CD4-positive, alpha-beta T cell (primary cell): ENCODE measurements around the gene BRF1. TPM values are rescaled to one million over a fixed set of nuclear protein-coding genes. Genes with fewer than 3 reads are reported as not detected.

Source experiments
- ATAC-seq: fragments of 200-7000 bp; cut with Tn5 transposase; one replicate; pipeline ENCODE4 v1.10.0; 2022; ENCODE audit warnings: mild to moderate bottlenecking; ENCODE audit not compliant: poor library complexity
- CTCF ChIA-PET: fragments of 350-600 bp; sonication (Branson Sonifier 250); formaldehyde crosslinking; loops from one replicate; lab custom pipeline; 2021; ENCODE audit warnings: antibody characterized with exemption, inconsistent platforms; lab: Charles Lee
- POLR2A ChIA-PET: fragments of 350-600 bp; sonication (Branson Sonifier 250); formaldehyde crosslinking; loops from one replicate; lab custom pipeline; 2021; ENCODE audit warnings: antibody characterized with exemption, inconsistent platforms; lab: Charles Lee
- DNase-seq, 14 experiments: peaks; one replicate each; pipeline ENCODE4 v3.0.0-alpha.2; 2013 to 2020; ENCODE audit warnings: mixed read lengths in 2 of 14
- H3K27ac ChIP-seq, 2 donors: one replicate each; pipeline versions ENCODE4 v1.5.1 to v1.7.0; 2013; ENCODE audit warnings: low read length in 2 of 2, low read depth in 1 of 2, mild to moderate bottlenecking in 1 of 2
- H3K27me3 ChIP-seq, 2 experiments: 1 replicate in 1 of 2; 2 replicates in 1 of 2; pipeline versions ENCODE4 v1.6.1 to v1.7.0; 2013; ENCODE audit warnings: low read length in 2 of 2, control low read depth in 1 of 2, mild to moderate bottlenecking in 1 of 2, moderate library complexity in 1 of 2; ENCODE audit not compliant: insufficient read depth in 2 of 2, control insufficient read depth in 1 of 2
- H3K36me3 ChIP-seq: one replicate; pipeline ENCODE4 v1.6.1; 2013; ENCODE audit warnings: low read length, control low read depth; ENCODE audit not compliant: insufficient read depth
- H3K4me1 ChIP-seq: one replicate; pipeline ENCODE4 v1.6.1; 2013; ENCODE audit warnings: low read length, control low read depth; ENCODE audit not compliant: insufficient read depth
- H3K4me3 ChIP-seq: one replicate; pipeline ENCODE4 v1.5.1; 2013; ENCODE audit warnings: mild to moderate bottlenecking, low read length, moderate library complexity
- H3K9me3 ChIP-seq, 2 experiments: 1 replicate in 1 of 2; 2 replicates in 1 of 2; pipeline versions ENCODE4 v1.6.1 to v1.7.0; 2013; ENCODE audit warnings: low read length in 2 of 2, mild to moderate bottlenecking in 2 of 2, control low read depth in 1 of 2, moderate library complexity in 1 of 2; ENCODE audit not compliant: control insufficient read depth in 1 of 2, insufficient read depth in 1 of 2
- H3K27ac Mint-ChIP-seq: one replicate; pipeline ENCODE4 v1.8.0; 2020; ENCODE audit warnings: mixed read lengths
- H3K27me3 Mint-ChIP-seq: one replicate; pipeline ENCODE4 v1.8.0; 2021; ENCODE audit warnings: mixed read lengths
- H3K36me3 Mint-ChIP-seq: one replicate; pipeline ENCODE4 v1.8.0; 2021; ENCODE audit warnings: low read depth, mixed read lengths
- H3K4me1 Mint-ChIP-seq: one replicate; pipeline ENCODE4 v1.8.0; 2021; ENCODE audit warnings: low read depth, mixed read lengths
- H3K4me3 Mint-ChIP-seq: one replicate; pipeline ENCODE4 v1.8.0; 2020; ENCODE audit warnings: mild to moderate bottlenecking, mixed read lengths
- H3K9me3 Mint-ChIP-seq: one replicate; pipeline ENCODE4 v1.8.0; 2020; ENCODE audit warnings: mixed read lengths
- CTCF ChIP-seq: fragments of 200-600 bp; IDR thresholded peaks from one replicate; pipeline ENCODE4 v1.8.0; 2022; ENCODE audit warnings: antibody characterized with exemption, mild to moderate bottlenecking
- intact Hi-C, 2 experiments: fragments of 100-400 bp; cut with DNase I in 1 of 2; cut with micrococcal nuclease in 1 of 2; formaldehyde crosslinking; loops; one replicate each; pipeline versions ENCODE4 v1.15.1 to v1.9.0; 2023 to 2025; cut with DNase I, micrococcal nuclease
- total RNA-seq, 174 experiments: library from RNA in 2 of 174; stranded (reverse) in 2 of 174; gene quantifications; one replicate each; pipeline ENCODE4 v1.2.3 and lab custom pipeline; 2021 to 2026

Gene BRF1
- total RNA-seq, 2 experiments from 2014 or later = 77.4 to 77.7 TPM

- ChIA-PET POLR2A (interaction anchor here (0.7 to 2.2 kb wide), 4 partner anchors 67 to 134 kb away, joined by 3 to 6 read pairs (median 4); partner anchors contain the start of genes BRF1, BTBD6 and PACS2), CTCF (interaction anchor here (0.9 to 1.0 kb wide), 2 partner anchors 11 to 13 kb away, joined by 3 to 4 read pairs; no protein-coding TSS in a partner anchor)
- Mint-ChIP-seq H3K4me1 (peaks cover 7% of the 10 kb centered on the region), H3K27me3 (no peaks in the 10 kb centered on the region), H3K4me3 (peak within 1 kb of the TSS; percentile 78), H3K27ac (no peak within 1 kb of the TSS), H3K36me3 (no peaks in the 10 kb centered on the region), H3K9me3 (no peaks in the 10 kb centered on the region)
- intact Hi-C loops = loop anchor here in 1 of 2 experiments (1.0 to 5.0 kb wide), 3 partner anchors 89 to 199 kb away; partner anchors contain the start of gene BRF1
- ATAC-seq (peak; percentile 93), DNase-seq (peak; percentile 73 to 96 (median 88))
- TF ChIP-seq CTCF = no peak
- no peaks in the 10 kb centered on the region for H3K27me3 ChIP-seq
- H3K4me3 ChIP-seq = peak within 1 kb of the TSS; percentile 55
- no peak within 1 kb of the TSS for H3K27ac ChIP-seq
- no peaks in the 10 kb centered on the region for H3K36me3 ChIP-seq
- peaks cover 45% of the 10 kb centered on the region for H3K4me1 ChIP-seq
- H3K9me3 ChIP-seq = no peaks in the 10 kb centered on the region
These were observed 119.9 kb downstream of the BRF1 start, which contains the start of gene NUDT14 for GRCh38 chr14:105180592-105181548. Gene NUDT14 (minus strand): TSS chr14:105181312. CDS start chr14:105181209, 103 bp downstream.

GRCh38 chr14:105179191-105179590, 121.6 kb downstream of the BRF1 start:
- H3K4me3 Mint-ChIP-seq = no peak overlapping the region
- CTCF ChIA-PET = no interaction called here
- peaks cover 62% of the 10 kb centered on the region for H3K4me1 ChIP-seq

GRCh38 chr14:105178868-105179140, 122.0 kb downstream of the BRF1 start:
- CTCF ChIA-PET = no interaction called here
- intact Hi-C loops = no loop called here

More at GRCh38 chr14:105179191-105179590, 121.6 kb downstream of the BRF1 start:
- Mint-ChIP-seq H3K9me3 (no peaks in the 10 kb centered on the region), H3K27me3 (no peaks in the 10 kb centered on the region), H3K36me3 (no peaks in the 10 kb centered on the region), H3K27ac (no peak overlapping the region), H3K4me1 (peaks cover 17% of the 10 kb centered on the region)
- Histone ChIP-seq H3K36me3 (no peaks in the 10 kb centered on the region), H3K27ac (no peak overlapping the region), H3K4me3 (no peak overlapping the region), H3K27me3 (no peaks in the 10 kb centered on the region), H3K9me3 (no peaks in the 10 kb centered on the region)
- TF ChIP-seq CTCF = no peak
- DNase-seq = no peak
- POLR2A ChIA-PET = no interaction called here
- intact Hi-C loops = no loop called here
- no peak for ATAC-seq

More at GRCh38 chr14:105178868-105179140, 122.0 kb downstream of the BRF1 start:
- Mint-ChIP-seq H3K27me3 (no peaks in the 10 kb centered on the region), H3K4me1 (peaks cover 18% of the 10 kb centered on the region), H3K27ac (no peak overlapping the region), H3K4me3 (peak overlapping the region; percentile 51), H3K36me3 (no peaks in the 10 kb centered on the region), H3K9me3 (no peaks in the 10 kb centered on the region)
- no peak for ATAC-seq
- no peaks in the 10 kb centered on the region for H3K9me3 ChIP-seq
- no peak overlapping the region for H3K4me3 ChIP-seq
- no peaks in the 10 kb centered on the region for H3K27me3 ChIP-seq
- peaks cover 66% of the 10 kb centered on the region for H3K4me1 ChIP-seq
- no peak for TF ChIP-seq CTCF
- no peak for DNase-seq
- POLR2A ChIA-PET = no interaction called here
- no peaks in the 10 kb centered on the region for H3K36me3 ChIP-seq
- no peak overlapping the region for H3K27ac ChIP-seq
